Measurements from ENCODE around the gene SPIRE2.

Gene SPIRE2

DNA sequence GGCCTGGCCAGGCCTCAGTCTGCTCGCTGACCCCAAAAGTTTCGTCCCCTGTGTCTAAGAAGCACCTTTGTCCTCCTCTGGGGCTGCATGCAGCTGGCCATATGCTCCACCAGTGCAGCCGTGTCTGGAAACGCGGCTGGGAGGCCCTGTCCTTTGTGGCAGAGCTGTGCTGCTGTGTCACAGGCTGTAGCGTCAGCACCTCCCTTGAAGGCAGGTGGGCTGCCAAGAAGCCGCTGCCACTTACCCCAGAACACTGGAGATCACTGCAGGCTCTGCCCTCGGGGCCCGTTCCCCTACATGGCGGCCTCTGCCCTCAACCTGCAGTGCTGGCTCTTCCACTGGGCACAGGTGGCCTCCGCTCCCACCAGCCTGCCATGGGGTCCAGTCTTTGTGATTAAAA is 74.7 kb downstream of the SPIRE2 start:
- TF ChIP-seq, protein P1, sequence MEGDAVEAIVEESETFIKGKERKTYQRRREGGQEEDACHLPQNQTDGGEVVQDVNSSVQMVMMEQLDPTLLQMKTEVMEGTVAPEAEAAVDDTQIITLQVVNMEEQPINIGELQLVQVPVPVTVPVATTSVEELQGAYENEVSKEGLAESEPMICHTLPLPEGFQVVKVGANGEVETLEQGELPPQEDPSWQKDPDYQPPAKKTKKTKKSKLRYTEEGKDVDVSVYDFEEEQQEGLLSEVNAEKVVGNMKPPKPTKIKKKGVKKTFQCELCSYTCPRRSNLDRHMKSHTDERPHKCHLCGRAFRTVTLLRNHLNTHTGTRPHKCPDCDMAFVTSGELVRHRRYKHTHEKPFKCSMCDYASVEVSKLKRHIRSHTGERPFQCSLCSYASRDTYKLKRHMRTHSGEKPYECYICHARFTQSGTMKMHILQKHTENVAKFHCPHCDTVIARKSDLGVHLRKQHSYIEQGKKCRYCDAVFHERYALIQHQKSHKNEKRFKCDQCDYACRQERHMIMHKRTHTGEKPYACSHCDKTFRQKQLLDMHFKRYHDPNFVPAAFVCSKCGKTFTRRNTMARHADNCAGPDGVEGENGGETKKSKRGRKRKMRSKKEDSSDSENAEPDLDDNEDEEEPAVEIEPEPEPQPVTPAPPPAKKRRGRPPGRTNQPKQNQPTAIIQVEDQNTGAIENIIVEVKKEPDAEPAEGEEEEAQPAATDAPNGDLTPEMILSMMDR (conservative IDR thresholded peaks at IDR 0.05; ENCODE audit: low read length), result no peak
- H3K4me3 ChIP-seq (ENCODE audit: low read length), result no peak overlapping the region
- DNase-seq (ENCODE audit: low read depth), result no peak

DNA sequence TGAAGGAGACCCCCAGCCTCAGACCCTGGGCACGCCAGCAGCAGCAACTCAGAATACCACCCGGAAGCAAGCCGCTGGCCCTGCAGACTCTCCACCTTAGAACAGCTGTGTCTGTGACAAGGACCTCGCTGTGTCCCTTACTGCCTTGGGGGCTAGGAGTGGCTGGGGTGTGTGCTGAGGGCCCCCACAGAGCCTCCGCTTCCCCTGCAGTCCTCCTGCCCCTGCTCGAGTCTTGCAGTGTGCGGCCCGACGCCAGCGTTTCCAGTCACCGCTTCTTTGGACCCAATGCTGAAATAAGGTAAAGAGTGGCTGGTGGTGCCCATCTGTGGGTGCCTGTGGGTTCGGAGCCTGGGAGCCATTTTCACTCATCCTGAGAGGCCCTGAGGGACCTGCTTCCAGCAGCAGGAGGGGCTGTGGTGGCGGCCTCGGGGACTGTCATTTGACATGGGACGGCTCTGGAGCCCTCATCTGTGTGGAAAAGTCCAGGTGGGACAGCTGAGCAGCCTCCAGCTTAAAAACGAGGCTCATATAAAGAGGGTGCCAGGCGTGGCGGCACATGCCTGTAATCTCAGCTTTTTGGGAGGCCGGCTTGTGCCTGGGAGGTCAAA is 75.7 kb downstream of the SPIRE2 start:
- TF ChIP-seq, protein P1 (conservative IDR thresholded peaks at IDR 0.05; ENCODE audit: low read length), result no peak
- DNase-seq (ENCODE audit: low read depth), result no peak

DNA sequence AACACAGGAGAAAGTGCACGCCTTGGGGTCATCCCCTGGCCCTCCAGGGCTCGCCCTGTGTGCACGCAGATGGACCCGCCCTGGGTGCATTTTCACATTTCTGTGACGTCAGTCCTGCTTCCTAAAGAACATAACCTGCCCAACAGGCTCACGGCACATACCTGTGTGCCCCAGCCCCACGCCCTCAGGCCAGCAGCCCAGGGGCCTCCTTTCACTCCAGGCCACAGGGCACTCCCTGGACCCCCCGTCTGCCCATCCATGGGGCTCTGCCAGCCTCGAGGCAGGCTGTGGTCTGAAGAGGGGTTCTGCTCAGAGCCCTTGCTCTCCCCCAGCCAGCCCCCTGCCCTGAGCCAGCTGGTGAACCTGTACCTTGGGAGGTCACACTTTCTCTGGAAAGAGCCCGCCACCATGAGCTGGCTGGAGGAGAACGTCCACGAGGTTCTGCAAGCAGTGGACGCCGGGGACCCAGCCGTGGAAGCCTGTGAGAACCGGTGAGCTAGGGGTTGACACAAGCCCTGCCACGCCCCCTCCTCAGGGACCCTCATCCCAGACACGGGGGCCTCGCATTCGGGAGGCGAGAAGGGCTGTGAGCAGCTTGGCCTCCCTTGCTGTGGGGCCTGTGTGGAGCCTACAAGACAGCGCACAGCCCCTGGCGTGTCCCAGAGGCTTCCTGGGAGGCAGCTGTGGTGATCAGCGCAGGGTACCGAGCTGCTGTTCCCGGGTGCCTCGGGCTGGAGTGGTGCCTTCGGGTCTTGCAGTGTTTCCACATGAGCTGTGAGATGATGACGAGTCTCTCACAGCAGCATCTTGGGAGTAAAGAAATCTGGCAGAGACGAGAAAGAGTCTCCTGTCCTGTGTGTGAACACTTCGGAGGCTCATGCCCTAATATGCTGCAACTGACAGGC is 76.6 kb downstream of the SPIRE2 start:
- TF ChIP-seq, protein P1 (conservative IDR thresholded peaks at IDR 0.05; ENCODE audit: low read length), result no peak
- no peak overlapping the region for H3K4me3 ChIP-seq (ENCODE audit: low read length)
- no peak for DNase-seq (ENCODE audit: low read depth)

More for the DNA sequence above, 75.7 kb downstream of the SPIRE2 start:
- no peak overlapping the region for H3K4me3 ChIP-seq (ENCODE audit: low read length)

DNA sequence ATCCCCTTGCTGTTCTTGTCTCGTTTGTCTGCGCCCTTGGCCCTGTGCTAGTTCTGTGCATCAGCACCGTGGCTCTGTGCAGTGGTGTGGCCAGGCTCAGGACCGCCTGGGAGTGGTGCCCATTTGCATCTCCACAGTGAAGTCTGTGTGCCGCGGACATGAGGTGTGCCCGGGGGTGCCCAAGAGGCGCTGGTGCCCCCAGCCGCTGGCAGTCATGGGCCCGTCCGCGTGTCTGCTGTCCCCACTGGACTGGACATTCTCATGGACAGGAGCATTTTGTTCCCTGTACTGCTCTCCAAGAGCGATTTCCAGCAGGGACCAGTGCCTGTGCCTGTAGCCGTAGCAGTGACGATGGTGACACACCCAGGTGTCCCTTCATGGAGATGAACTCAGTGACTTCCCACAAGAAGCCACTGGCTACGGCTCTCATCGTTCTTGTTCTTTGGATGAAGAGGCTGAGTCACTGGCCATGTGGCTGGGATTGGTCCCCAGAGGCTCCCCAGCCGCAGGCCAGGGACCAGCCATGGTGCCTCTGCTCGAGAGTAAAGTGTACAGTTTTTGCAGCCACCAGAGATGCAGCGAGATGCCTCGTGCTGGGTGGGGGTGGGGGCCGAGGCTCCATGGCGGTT is 77.3 kb downstream of the SPIRE2 start:
- H3K4me3 ChIP-seq (ENCODE audit: low read length), result no peak overlapping the region
- DNase-seq (ENCODE audit: low read depth), result no peak
- TF ChIP-seq, protein P1 (conservative IDR thresholded peaks at IDR 0.05; ENCODE audit: low read length), result no peak

DNA sequence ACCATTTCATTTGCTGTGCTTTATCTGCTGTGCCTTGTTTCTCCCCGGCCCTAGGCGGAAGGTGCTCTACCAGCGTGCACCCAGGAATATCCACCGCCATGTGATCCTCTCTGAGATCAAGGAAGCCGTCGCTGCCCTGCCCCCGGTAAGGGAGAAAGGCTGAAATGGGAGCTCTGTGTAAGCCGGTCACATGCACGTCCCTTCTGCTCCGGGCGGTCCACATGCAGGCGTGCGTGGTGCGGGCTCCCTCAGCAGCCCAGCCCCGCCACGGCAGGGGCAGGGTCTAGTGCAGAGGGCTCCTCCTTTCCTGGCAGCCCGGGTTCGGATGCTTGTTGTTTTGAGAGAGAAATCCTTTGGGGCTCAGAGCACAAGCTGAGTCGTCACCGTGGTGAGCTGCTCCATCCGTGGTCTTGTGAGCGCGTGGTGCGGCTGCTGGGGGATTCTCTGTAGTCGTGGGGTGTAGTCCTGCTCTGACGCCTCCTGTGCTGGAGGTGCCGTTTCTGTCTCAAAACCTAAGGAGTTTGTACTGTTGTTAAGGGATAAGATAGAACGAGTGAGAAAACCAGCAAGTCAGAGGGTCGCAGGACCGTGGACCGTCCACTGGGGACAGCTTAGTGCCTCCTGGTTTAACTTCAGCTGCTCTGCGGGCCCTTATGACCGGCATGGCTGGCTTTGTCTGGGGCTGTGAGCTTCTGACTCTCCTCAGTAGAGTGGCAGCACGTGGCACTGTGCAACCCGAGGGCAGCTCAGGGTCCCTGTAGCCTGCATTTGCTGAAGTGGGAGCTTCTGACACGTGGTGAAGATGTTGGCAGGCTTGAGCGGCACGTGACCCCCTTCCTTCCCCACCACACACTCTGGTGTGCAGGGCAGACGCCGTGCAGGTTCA is 78.1 kb downstream of the SPIRE2 start:
- no peak overlapping the region for H3K4me3 ChIP-seq (ENCODE audit: low read length)
- TF ChIP-seq, protein P1 (conservative IDR thresholded peaks at IDR 0.05; ENCODE audit: low read length), result no peak
- DNase-seq (ENCODE audit: low read depth), result no peak

DNA sequence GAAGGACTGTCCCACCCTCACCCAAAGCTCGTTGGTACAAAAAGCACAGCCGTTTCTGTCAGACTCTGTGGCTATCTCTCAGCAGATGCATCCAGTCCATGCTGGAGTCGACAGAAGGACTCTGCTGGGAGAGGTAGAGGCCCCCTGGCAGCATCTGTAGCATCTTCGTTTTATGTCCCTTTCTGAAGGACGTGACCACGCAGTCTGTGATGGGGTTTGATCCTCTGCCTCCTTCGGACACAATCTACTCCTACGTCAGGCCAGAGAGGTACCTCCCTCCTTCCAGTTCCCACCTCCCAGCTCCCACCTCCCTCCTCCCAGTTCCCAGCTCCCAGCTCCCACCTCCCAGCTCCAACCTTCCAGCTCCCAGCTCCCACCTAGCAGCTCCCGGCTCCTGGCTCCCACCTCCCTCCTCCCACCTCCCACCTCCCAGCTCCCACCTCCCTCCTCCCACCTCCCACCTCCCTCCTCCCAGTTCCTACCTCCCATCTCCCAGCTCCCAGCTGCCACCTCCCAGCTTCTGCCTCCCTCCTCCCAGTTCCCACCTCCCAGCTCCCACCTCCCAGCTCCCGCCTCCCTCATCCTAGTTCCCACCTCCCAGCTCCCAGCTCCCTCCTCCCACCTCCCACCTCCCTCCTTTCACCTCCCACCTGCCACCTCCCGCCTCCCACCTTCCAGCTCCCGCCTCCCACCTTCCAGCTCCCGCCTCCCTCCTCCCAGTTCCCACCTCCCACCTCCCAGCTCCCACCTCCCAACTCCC is 79.0 kb downstream of the SPIRE2 start:
- no peak for DNase-seq (ENCODE audit: low read depth)
- TF ChIP-seq, protein P1 (conservative IDR thresholded peaks at IDR 0.05; ENCODE audit: low read length), result no peak
- no peak overlapping the region for H3K4me3 ChIP-seq (ENCODE audit: low read length)

All from AG10803 (cell line).